ENCODE results near the gene MSANTD3.

The MSANTD3 gene

GRCh38 chr9:100466829-100467221 is 39.9 kb downstream of the MSANTD3 start:
- DNase-seq = no peak

DNA sequence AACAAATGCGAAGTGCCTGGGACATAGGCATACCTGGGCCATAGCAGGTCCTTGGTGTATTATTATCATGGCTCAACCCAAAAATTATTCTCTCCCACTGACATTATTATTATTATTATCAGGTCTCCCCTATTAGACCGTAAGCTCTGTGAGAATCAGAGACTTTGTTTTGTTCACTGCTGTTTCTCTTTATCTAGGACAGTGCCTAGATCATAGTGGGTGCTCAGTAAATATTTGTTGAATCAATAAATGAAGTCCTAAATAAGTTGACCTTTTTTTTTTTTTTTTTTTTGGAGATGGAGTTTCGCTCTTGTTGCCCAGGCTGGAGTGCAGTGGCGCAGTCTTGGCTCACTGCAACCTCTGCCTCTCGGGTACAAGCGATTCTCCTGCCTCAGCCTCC is 41.1 kb downstream of the MSANTD3 start:
- no peak for DNase-seq

DNA sequence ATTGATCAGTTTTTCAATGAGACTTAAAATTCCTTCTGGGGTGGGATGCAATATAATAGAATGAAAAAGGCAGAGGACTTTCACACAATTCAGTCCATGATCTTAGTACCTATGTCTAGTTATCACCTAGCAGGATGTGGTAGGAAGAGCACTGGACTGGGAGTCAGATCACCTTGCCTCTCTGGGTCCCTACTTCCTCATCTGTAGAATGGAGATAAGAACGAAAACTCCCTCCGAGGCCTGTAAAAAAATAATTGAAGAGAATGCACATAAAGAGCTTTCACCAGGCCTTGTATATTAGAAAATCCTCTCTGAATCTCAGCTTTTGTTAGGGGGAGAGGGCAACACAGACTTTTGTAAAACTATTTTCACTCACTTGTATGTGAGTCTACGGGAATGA is 45.3 kb downstream of the MSANTD3 start:
- no peak for DNase-seq

GRCh38 chr9:100472788-100473275 is 45.9 kb downstream of the MSANTD3 start, which contains the start of gene TMEFF1:
TSS of gene TMEFF1 (plus strand) at chr9:100473149. CDS start at chr9:100473545, 396 bp downstream.
- DNase-seq = peak; percentile 13

GRCh38 chr9:100473276-100474081 is 46.5 kb downstream of the MSANTD3 start:
- peak; percentile 7 for DNase-seq

DNA sequence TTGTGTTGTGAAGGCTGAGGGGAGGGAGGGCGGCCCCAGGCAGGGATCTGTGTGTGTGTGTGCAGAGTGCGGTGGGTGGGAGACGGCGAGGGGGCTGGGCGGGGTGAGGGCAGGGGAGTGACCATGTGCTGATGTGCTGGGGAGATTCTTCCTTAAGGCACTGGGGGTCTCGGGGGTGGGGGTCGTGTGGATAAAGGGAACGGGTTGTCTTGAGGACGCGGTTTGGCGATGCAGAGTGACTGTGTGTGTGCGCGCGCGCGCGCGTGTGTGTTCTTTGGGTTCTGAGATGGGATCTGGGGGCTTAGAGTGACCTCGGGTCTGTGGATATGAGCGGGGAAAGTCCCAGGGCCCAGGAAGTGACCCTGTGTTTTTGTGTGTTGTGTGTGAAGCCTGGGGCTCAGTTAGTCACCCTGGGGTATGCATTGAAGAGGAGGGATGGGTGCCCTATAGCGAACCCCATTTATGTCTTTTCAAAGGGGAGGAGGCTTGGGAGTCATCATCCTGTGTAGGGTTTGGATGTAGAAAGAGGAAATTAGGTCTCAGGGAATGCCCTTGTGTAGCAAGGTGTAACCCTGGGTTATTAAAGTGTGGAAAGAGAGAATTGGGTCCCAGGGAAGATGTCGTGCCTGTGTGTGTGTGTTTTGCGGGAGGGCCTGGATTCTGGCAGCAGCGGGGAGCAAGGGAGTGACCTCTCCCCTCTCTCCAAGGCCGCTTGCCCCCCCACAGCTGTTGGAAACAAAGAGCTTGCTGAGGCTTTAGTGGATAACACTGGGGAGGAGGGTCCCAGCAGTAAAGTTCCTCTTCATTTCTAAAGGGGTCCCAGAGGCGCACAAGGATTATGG is 47.4 kb downstream of the MSANTD3 start:
- no peak for DNase-seq

DNA sequence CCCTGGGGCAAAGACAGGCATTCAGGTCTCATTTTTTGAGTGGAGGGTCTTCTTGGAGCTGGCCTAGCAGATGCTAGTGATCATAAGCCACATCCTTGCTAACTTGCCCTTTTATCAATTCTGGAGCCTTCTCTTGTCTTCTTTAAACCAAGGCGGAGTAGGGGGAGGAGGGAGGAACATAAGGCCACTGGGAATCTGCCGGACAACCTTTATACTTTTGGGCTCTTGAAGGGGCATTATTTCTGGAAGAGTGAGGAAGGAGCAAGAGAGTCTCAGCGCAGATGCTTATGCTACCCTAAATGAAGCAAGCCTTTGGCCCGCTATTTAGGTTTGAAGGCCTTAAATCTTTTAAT is 48.0 kb downstream of the MSANTD3 start:
- no peak for DNase-seq

- no peak for DNase-seq
Measured at GRCh38 chr9:100477241-100477640, 50.3 kb downstream of the MSANTD3 start.

DNA sequence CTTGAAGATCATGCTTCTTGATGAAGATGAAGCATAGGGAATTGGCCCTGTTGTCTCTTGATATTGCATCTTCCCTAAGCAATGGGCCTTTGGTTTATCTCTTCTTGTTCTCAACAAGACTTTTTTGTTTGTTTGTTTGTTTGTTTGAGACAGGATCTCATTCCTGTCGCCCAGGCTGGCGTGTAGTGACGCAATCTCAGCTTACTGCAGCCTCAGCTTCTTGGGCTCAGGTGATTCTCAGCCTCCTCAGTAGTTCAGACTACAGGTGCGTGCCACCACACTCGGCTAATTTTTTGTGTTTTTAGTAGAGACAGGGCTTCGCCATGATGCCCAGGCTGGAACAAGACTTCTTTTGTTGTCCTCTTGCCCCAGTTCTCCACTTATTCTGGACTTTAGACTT is 51.2 kb downstream of the MSANTD3 start:
- no peak for DNase-seq

GRCh38 chr9:100479820-100480219 is 52.9 kb downstream of the MSANTD3 start:
- DNase-seq = no peak

- DNase-seq = no peak
Measured at GRCh38 chr9:100485196-100485595, 58.3 kb downstream of the MSANTD3 start.

DNA sequence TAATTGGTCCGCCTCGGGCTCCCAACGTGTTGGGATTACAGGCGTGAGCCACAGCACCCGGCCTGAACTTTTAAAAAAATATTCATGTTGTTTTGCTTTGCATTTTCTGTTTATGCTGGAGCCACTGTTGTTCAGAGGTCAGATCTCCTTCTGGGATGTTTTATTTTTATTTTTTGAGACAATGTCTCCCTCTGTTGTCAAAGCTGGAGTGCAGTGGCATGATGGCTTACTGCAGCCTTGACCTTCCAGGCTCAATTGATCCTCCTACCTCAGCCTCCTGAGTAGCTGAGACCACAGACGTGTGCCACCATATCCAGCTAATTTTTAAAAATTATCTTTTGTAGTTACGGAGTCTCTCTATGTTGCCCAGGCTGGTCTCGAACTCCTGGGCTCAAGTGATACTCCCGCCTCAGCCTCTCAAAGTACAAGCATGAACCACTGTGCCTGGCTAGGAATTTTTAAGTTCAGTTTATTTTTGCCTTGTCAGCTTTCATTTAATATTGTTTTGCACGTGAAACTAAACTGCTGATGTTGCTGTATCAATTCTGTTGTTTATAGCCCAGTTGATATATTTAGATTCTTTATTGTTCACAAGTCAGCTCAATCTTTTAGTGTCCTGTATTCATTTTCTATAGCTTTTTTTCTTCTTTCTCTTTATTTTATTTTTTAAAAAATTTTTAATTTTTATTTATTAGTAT is 59.7 kb downstream of the MSANTD3 start:
- no peak for DNase-seq

DNA sequence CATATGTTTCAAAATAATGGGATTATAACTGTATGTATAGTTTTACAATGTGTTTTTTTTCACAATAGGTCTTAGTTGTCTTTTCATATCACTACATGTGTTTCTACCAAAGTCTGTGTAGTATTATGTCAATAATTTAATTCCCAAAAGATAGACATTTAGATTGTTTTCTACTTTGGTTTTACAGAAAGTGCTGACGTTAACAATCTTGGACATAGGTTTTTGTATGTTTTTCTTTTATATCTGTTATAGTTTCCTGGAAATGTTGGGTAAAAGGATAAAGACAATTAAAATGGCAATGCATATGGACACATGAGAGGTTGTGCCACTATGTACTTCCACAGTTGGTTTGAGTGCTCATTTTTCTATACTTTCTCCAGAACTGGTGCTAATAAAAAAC is 61.2 kb downstream of the MSANTD3 start:
- no peak for DNase-seq

GRCh38 chr9:100489836-100490235 is 62.9 kb downstream of the MSANTD3 start:
- no peak for DNase-seq

DNA sequence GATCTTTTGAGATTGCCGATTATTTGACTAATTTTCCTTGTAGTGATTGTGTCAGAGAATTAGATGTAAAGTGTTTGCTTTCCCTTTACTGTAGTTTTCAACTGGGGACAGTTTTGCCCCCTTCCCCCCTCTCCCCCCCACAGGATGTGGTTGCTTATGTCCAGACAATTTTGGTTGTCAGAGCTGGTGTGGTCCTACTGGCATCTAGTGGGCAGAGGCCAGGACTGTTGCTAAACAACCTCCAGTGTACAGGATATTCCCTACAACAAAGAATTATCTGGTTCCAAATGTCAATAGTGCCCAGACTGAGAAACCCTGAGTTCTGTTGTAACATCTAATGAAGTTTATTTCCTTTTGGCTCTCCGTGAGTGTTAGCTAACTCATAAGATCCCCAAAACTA is 66.0 kb downstream of the MSANTD3 start:
- no peak for DNase-seq

DNA sequence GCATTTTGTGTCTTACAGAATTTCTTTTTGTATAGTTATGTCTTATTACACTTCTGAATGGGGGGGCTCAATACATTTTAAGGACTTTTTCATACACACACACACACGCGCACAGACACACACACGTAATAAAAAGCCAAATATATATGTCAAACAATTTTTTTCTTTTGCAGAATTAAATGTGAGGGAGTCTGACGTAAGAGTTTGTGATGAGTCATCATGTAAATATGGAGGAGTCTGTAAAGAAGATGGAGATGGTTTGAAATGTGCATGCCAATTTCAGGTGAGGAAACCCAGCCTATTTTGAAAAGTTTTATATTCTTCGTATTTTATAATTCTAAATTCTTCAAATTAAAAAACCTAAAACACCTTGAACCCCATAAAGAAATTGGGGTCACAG is 71.6 kb downstream of the MSANTD3 start:
- no peak for DNase-seq

- DNase-seq = no peak
Measured at GRCh38 chr9:100499460-100499859, 72.5 kb downstream of the MSANTD3 start.

DNA sequence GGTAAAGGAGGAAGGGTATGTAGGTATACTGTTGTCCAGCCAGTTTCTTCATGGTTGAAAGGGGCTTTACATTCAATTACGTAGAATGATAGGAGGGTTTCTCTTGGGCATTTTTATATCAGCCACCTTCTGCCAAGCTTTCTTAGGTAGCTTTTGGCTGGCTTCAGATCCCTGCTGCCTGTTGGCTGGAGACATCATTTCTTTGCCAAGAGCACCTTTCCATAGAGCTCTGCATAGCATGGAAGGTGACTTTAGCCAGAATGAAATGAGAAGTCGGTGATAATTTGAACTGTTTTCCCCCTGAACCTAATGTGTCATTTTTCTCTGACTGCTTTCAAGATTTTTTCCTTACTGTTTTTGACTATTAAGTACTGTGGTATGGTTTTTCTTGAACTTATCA is 72.9 kb downstream of the MSANTD3 start:
- DNase-seq = no peak

Measured in CD4-positive, alpha-beta T cell treated with Interferon gamma for 1 hour (primary cell).